Islet precursor cell (in vitro differentiated cells): ENCODE measurements around the gene TFPI2.
"Not testable (repeated sequence)": the region's sequence is repeated elsewhere in the genome, so short reads cannot be mapped to it uniquely, and the experiment has no call there.

Source experiments
- DNase-seq: peaks from one replicate; pipeline ENCODE4 v3.0.0-alpha.2; 2018

The TFPI2 gene

GRCh38 chr7:93890464-93891068, at the start of gene TFPI2:
TSS of gene TFPI2 (minus strand) at chr7:93890753. CDS start at chr7:93890678, 75 bp downstream.
- peak; percentile 93 for DNase-seq

- DNase-seq = no peak
Observed at GRCh38 chr7:93938293-93938692, 47.7 kb upstream of the TFPI2 start.

GRCh38 chr7:93937818-93938217, 47.3 kb upstream of the TFPI2 start:
- no peak for DNase-seq

GRCh38 chr7:93935102-93935501, 44.5 kb upstream of the TFPI2 start:
- no peak for DNase-seq

GRCh38 chr7:93933156-93933555, 42.6 kb upstream of the TFPI2 start:
- DNase-seq = no peak

- no peak for DNase-seq
Observed at GRCh38 chr7:93931655-93932054, 41.1 kb upstream of the TFPI2 start.

GRCh38 chr7:93927585-93927984, 37.0 kb upstream of the TFPI2 start:
- DNase-seq = no peak

GRCh38 chr7:93926800-93927199, 36.2 kb upstream of the TFPI2 start:
- no peak for DNase-seq

GRCh38 chr7:93923942-93924341, 33.4 kb upstream of the TFPI2 start:
- no peak for DNase-seq

GRCh38 chr7:93923296-93923695, 32.7 kb upstream of the TFPI2 start:
- no peak for DNase-seq

- DNase-seq = peak; percentile 81
Observed at GRCh38 chr7:93921607-93922566, 31.3 kb upstream of the TFPI2 start, which contains the start of gene GNG11. TSS of gene GNG11 (plus strand) at chr7:93921735. CDS start at chr7:93922138, 403 bp downstream.

GRCh38 chr7:93921186-93921585, 30.6 kb upstream of the TFPI2 start:
- no peak for DNase-seq

- DNase-seq = no peak
Observed at GRCh38 chr7:93920496-93921182, 30.1 kb upstream of the TFPI2 start.

GRCh38 chr7:93916315-93916714, 25.8 kb upstream of the TFPI2 start:
- not testable (repeated sequence) for DNase-seq

- DNase-seq = not testable (repeated sequence)
Observed at GRCh38 chr7:93915888-93916287, 25.3 kb upstream of the TFPI2 start.

GRCh38 chr7:93915206-93915842, 24.8 kb upstream of the TFPI2 start:
- not testable (repeated sequence) for DNase-seq

- DNase-seq = no peak
Observed at GRCh38 chr7:93914581-93915066, 24.1 kb upstream of the TFPI2 start.

- no peak for DNase-seq
Observed at GRCh38 chr7:93913197-93913596, 22.6 kb upstream of the TFPI2 start.

GRCh38 chr7:93911661-93912060, 21.1 kb upstream of the TFPI2 start:
- not testable (repeated sequence) for DNase-seq

- not testable (repeated sequence) for DNase-seq
Observed at GRCh38 chr7:93911242-93911641, 20.7 kb upstream of the TFPI2 start.

GRCh38 chr7:93910076-93910994, 19.8 kb upstream of the TFPI2 start:
- no peak for DNase-seq

GRCh38 chr7:93906267-93906666, 15.7 kb upstream of the TFPI2 start, which contains the start of gene GNGT1:
TSS of gene GNGT1 (plus strand) at chr7:93906567. CDS start at chr7:93906747, 180 bp downstream.
- DNase-seq = no peak
